Measurements from ENCODE around the gene MAN2B2.

Gene MAN2B2

DNA sequence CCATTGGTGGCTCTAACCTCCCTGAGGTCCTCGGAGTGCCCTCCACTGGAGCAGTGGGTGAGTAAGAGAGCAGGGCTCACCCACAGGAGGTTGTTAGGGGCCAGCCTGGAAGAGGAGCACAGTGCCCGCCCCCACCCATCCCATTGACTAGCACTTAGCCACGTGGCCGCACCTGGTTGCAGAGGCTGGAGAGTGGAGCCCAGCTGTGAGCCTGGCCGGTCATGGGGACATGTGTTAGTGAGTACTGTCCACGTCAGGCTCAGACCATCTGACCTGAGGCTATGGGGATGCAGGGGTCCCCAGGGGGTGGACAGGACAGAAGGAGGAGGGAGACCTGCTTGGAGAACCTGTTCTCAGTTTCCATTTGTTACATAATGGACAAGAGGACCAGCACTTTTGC is 1.4 kb upstream of the MAN2B2 start:
- Histone ChIP-seq H4K8ac (ENCODE audit: low read depth, low read length) (no peak overlapping the region), H3K4me1 (ENCODE audit: control insufficient read depth in 1 of 2, insufficient read depth in 2 of 2, low read length in 2 of 2) (peaks cover 7 to 9% of the 10 kb centered on the region in 2 experiments), H3K79me1 (ENCODE audit: low read length) (peaks cover 3% of the 10 kb centered on the region), H4K12ac (ENCODE audit: low read depth, low read length) (no peak overlapping the region), H3K27me3 (ENCODE audit: insufficient read depth, low read length) (no peaks in the 10 kb centered on the region), H3K4me3 (ENCODE audit: low read depth, low read length) (no peak overlapping the region), H2AK5ac (ENCODE audit: low read length) (no peak overlapping the region), H3K4me2 (ENCODE audit: low read length) (no peak overlapping the region), H2AFZ (ENCODE audit: insufficient read depth, low read length, poor library complexity) (no peak overlapping the region), H2BK120ac (ENCODE audit: insufficient read depth, low read length, poor library complexity) (no peak overlapping the region), H3K23ac (ENCODE audit: low read length) (no peak overlapping the region), H3K79me2 (ENCODE audit: control insufficient read depth, insufficient read depth, low read length, poor library complexity) (peaks cover 3% of the 10 kb centered on the region), H3K27ac (ENCODE audit: low read depth, low read length) (no peak overlapping the region), H3K4ac (ENCODE audit: low read depth, low read length) (no peak overlapping the region), H4K91ac (ENCODE audit: low read depth, low read length) (no peak overlapping the region), H3K9ac (ENCODE audit: low read length) (no peak overlapping the region), H2BK12ac (ENCODE audit: low read length) (no peak overlapping the region), H2BK5ac (ENCODE audit: low read depth, low read length, poor library complexity) (no peak overlapping the region), H3K36me3 (ENCODE audit: control insufficient read depth in 1 of 2, insufficient read depth in 2 of 2, low read length in 2 of 2) (peaks cover 3 to 13% of the 10 kb centered on the region in 2 experiments), H3K9me3 (ENCODE audit: insufficient read depth, low read depth, low read length) (peaks cover 5% of the 10 kb centered on the region), H3K18ac (ENCODE audit: low read length) (no peak overlapping the region), H3K14ac (ENCODE audit: low read length) (no peak overlapping the region)
- no peak for DNase-seq
- WGBS (ENCODE audit: extremely low coverage, insufficient coverage, insufficient read length), result no CpG with 5 or more reads among the region's 6 CpGs

GRCh38 chr4:6573986-6574746 is 823 bp upstream of the MAN2B2 start:
- peaks cover 3 to 15% of the 10 kb centered on the region in 2 experiments for H3K36me3 ChIP-seq (ENCODE audit: control insufficient read depth in 1 of 2, insufficient read depth in 2 of 2, low read length in 2 of 2)
- no peak overlapping the region for H2BK120ac ChIP-seq (ENCODE audit: insufficient read depth, low read length, poor library complexity)
- no peak overlapping the region for H4K12ac ChIP-seq (ENCODE audit: low read depth, low read length)
- H3K18ac ChIP-seq (ENCODE audit: low read length), result no peak overlapping the region
- H2AK5ac ChIP-seq (ENCODE audit: low read length), result no peak overlapping the region
- no peak overlapping the region for H2BK5ac ChIP-seq (ENCODE audit: low read depth, low read length, poor library complexity)
- no CpG with 5 or more reads among the region's 16 CpGs for WGBS (ENCODE audit: extremely low coverage, insufficient coverage, insufficient read length)
- H3K4me1 ChIP-seq (ENCODE audit: control insufficient read depth in 1 of 2, insufficient read depth in 2 of 2, low read length in 2 of 2), result peaks cover 7 to 9% of the 10 kb centered on the region in 2 experiments
- peak overlapping the region; percentile 79 for H4K8ac ChIP-seq (ENCODE audit: low read depth, low read length)
- H2AFZ ChIP-seq (ENCODE audit: insufficient read depth, low read length, poor library complexity), result peak overlapping the region; percentile 80
- H3K9me3 ChIP-seq (ENCODE audit: insufficient read depth, low read depth, low read length), result peaks cover 3% of the 10 kb centered on the region
- H3K4ac ChIP-seq (ENCODE audit: low read depth, low read length), result no peak overlapping the region
- peaks cover 3% of the 10 kb centered on the region for H3K79me2 ChIP-seq (ENCODE audit: control insufficient read depth, insufficient read depth, low read length, poor library complexity)
- peak overlapping the region; percentile 72 for H3K4me3 ChIP-seq (ENCODE audit: low read depth, low read length)
- no peak for DNase-seq
- peak overlapping the region; percentile 99 for H3K4me2 ChIP-seq (ENCODE audit: low read length)
- H4K91ac ChIP-seq (ENCODE audit: low read depth, low read length), result no peak overlapping the region
- no peak overlapping the region for H3K14ac ChIP-seq (ENCODE audit: low read length)
- no peak overlapping the region for H2BK12ac ChIP-seq (ENCODE audit: low read length)
- H3K27ac ChIP-seq (ENCODE audit: low read depth, low read length), result no peak overlapping the region
- peaks cover 3% of the 10 kb centered on the region for H3K79me1 ChIP-seq (ENCODE audit: low read length)
- no peak overlapping the region for H3K23ac ChIP-seq (ENCODE audit: low read length)
- H3K9ac ChIP-seq (ENCODE audit: low read length), result no peak overlapping the region
- H3K27me3 ChIP-seq (ENCODE audit: insufficient read depth, low read length), result no peaks in the 10 kb centered on the region

DNA sequence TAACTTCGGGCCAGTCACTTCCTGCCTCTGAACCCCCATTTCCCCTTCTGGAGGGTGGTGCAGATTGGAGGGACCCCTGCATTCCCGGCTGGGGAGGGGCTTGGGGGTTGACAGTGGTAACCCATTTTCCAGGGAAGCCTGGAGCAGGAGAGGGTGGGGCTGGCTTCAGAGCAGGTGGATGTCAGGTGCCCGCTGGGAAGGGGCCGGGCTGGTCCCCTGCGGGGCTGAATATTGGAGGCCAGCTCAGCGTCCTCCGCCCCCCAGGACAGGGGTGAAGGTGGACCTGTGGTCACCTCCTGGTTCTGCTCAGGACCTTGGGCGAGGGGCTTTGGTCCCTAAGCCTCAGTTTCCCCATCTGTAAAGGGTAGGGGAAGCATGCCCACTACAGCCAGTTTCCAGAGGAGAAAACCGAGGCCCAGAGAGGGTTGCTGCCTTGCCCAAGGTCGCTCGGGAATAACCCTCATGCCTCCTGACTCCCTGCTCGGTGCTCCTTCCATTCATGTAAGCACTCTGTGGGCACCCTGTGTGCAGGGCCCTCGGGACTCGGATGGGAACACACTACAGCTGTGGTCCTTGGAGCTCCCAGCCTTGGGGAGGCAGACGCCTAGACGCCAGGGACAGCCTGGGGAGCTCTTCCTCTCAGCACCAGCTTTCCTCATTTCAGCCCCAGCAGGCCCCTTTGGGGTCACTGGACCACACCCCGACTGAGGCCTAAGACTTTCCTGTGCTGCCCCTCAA is 683 bp downstream of the MAN2B2 start:
- Histone ChIP-seq H2BK120ac (ENCODE audit: insufficient read depth, low read length, poor library complexity) (no peak overlapping the region), H2BK5ac (ENCODE audit: low read depth, low read length, poor library complexity) (no peak overlapping the region), H4K8ac (ENCODE audit: low read depth, low read length) (peak overlapping the region; percentile 96), H3K4me1 (ENCODE audit: control insufficient read depth in 1 of 2, insufficient read depth in 2 of 2, low read length in 2 of 2) (peaks cover 7 to 9% of the 10 kb centered on the region in 2 experiments), H3K23ac (ENCODE audit: low read length) (no peak overlapping the region), H3K4me2 (ENCODE audit: low read length) (peak overlapping the region; percentile 99), H3K27me3 (ENCODE audit: insufficient read depth, low read length) (no peaks in the 10 kb centered on the region), H3K79me2 (ENCODE audit: control insufficient read depth, insufficient read depth, low read length, poor library complexity) (peaks cover 3% of the 10 kb centered on the region), H3K27ac (ENCODE audit: low read depth, low read length) (no peak overlapping the region), H3K4ac (ENCODE audit: low read depth, low read length) (no peak overlapping the region), H2BK12ac (ENCODE audit: low read length) (no peak overlapping the region), H3K4me3 (ENCODE audit: low read depth, low read length) (peak overlapping the region; percentile 88), H3K14ac (ENCODE audit: low read length) (peak overlapping the region; percentile 74), H2AFZ (ENCODE audit: insufficient read depth, low read length, poor library complexity) (peak overlapping the region; percentile 94), H3K9me3 (ENCODE audit: insufficient read depth, low read depth, low read length) (peaks cover 8% of the 10 kb centered on the region), H2AK5ac (ENCODE audit: low read length) (no peak overlapping the region), H3K36me3 (ENCODE audit: control insufficient read depth in 1 of 2, insufficient read depth in 2 of 2, low read length in 2 of 2) (peaks cover 11 to 29% of the 10 kb centered on the region in 2 experiments), H3K9ac (ENCODE audit: low read length) (peak overlapping the region; percentile 69), H4K12ac (ENCODE audit: low read depth, low read length) (peak overlapping the region; percentile 93), H4K91ac (ENCODE audit: low read depth, low read length) (peak overlapping the region; percentile 85), H3K79me1 (ENCODE audit: low read length) (peaks cover 3% of the 10 kb centered on the region), H3K18ac (ENCODE audit: low read length) (peak overlapping the region; percentile 92)
- DNase-seq, result no peak
- WGBS (ENCODE audit: extremely low coverage, insufficient coverage, insufficient read length), result no CpG with 5 or more reads among the region's 17 CpGs

- no peak overlapping the region for H3K4me3 ChIP-seq (ENCODE audit: low read depth, low read length)
- H2BK120ac ChIP-seq (ENCODE audit: insufficient read depth, low read length, poor library complexity), result no peak overlapping the region
- H3K79me2 ChIP-seq (ENCODE audit: control insufficient read depth, insufficient read depth, low read length, poor library complexity), result peaks cover 3% of the 10 kb centered on the region
- no peaks in the 10 kb centered on the region for H3K27me3 ChIP-seq (ENCODE audit: insufficient read depth, low read length)
- peaks cover 8% of the 10 kb centered on the region for H3K9me3 ChIP-seq (ENCODE audit: insufficient read depth, low read depth, low read length)
- no peak overlapping the region for H2BK5ac ChIP-seq (ENCODE audit: low read depth, low read length, poor library complexity)
- H3K4me2 ChIP-seq (ENCODE audit: low read length), result no peak overlapping the region
- peaks cover 7 to 9% of the 10 kb centered on the region in 2 experiments for H3K4me1 ChIP-seq (ENCODE audit: control insufficient read depth in 1 of 2, insufficient read depth in 2 of 2, low read length in 2 of 2)
- H3K79me1 ChIP-seq (ENCODE audit: low read length), result peaks cover 3% of the 10 kb centered on the region
- H3K27ac ChIP-seq (ENCODE audit: low read depth, low read length), result no peak overlapping the region
- no peak overlapping the region for H3K14ac ChIP-seq (ENCODE audit: low read length)
- no peak overlapping the region for H3K4ac ChIP-seq (ENCODE audit: low read depth, low read length)
- DNase-seq, result no peak
- peaks cover 14 to 33% of the 10 kb centered on the region in 2 experiments for H3K36me3 ChIP-seq (ENCODE audit: control insufficient read depth in 1 of 2, insufficient read depth in 2 of 2, low read length in 2 of 2)
- H2AK5ac ChIP-seq (ENCODE audit: low read length), result no peak overlapping the region
- H3K23ac ChIP-seq (ENCODE audit: low read length), result no peak overlapping the region
- no peak overlapping the region for H2BK12ac ChIP-seq (ENCODE audit: low read length)
- H3K18ac ChIP-seq (ENCODE audit: low read length), result no peak overlapping the region
- no peak overlapping the region for H4K91ac ChIP-seq (ENCODE audit: low read depth, low read length)
- H2AFZ ChIP-seq (ENCODE audit: insufficient read depth, low read length, poor library complexity), result no peak overlapping the region
- no peak overlapping the region for H3K9ac ChIP-seq (ENCODE audit: low read length)
- H4K12ac ChIP-seq (ENCODE audit: low read depth, low read length), result no peak overlapping the region
- H4K8ac ChIP-seq (ENCODE audit: low read depth, low read length), result no peak overlapping the region
- no CpG with 5 or more reads among the region's 16 CpGs for WGBS (ENCODE audit: extremely low coverage, insufficient coverage, insufficient read length)
Measured at GRCh38 chr4:6576512-6576911, 1.5 kb downstream of the MAN2B2 start.
